Measurements from ENCODE around the gene SPATA46.

The SPATA46 gene

GRCh38 chr1:162381941-162382750 lies 5.5 kb upstream of the SPATA46 start:
- TF ChIP-seq PBX3 (CRISPR knock-in tag; IDR thresholded peaks at IDR 0.05) (no peak), ZNF202 (tag by site-specific recombination; IDR thresholded peaks at IDR 0.05; ENCODE audit: borderline replicate concordance) (no peak), ZNF140 (tag by site-specific recombination; IDR thresholded peaks at IDR 0.05) (no peak), ZNF133 (tag by site-specific recombination; IDR thresholded peaks at IDR 0.05) (no peak), ZBTB20 (tag by site-specific recombination; IDR thresholded peaks at IDR 0.05) (no peak), ZNF311 (tag by site-specific recombination; IDR thresholded peaks at IDR 0.05; ENCODE audit: borderline replicate concordance) (no peak), ZNF266 (tag by site-specific recombination; IDR thresholded peaks at IDR 0.05; ENCODE audit: low read depth) (no peak), ZNF155 (tag by site-specific recombination; IDR thresholded peaks at IDR 0.05) (no peak), ZSCAN5A (tag by site-specific recombination; IDR thresholded peaks at IDR 0.05) (no peak), ZNF175 (tag by site-specific recombination; IDR thresholded peaks at IDR 0.05) (no peak), ZNF2 (tag by site-specific recombination; IDR thresholded peaks at IDR 0.05) (no peak), PRDM4 (tag by site-specific recombination; IDR thresholded peaks at IDR 0.05) (no peak), ZNF324 (tag by site-specific recombination; IDR thresholded peaks at IDR 0.05) (no peak), ZBTB49 (tag by site-specific recombination; IDR thresholded peaks at IDR 0.05; ENCODE audit: low read depth) (no peak)
- Histone ChIP-seq H3K4me3 (ENCODE audit: low read depth, low read length) (no peak overlapping the region), H3K4me1 (ENCODE audit: control insufficient read depth, insufficient read depth, low read length) (no peaks in the 10 kb centered on the region), H3K9me3 (ENCODE audit: control insufficient read depth, insufficient read depth, low read depth, low read length) (no peaks in the 10 kb centered on the region), H3K27ac (ENCODE audit: extremely low read depth, low read depth, low read length) (no peak overlapping the region), H3K36me3 (ENCODE audit: control insufficient read depth in 2 of 2, insufficient read depth in 1 of 2, low read length in 2 of 2) (peaks cover 0 to 16% of the 10 kb centered on the region in 2 experiments; a peak in 1 of 3 replicates)
- CTCF ChIA-PET: interaction anchor here (0.5 to 1.9 kb wide), 5 partner anchors 9 to 331 kb away, joined by 3 to 8 read pairs (median 3); no protein-coding TSS in a partner anchor
- POLR2A ChIA-PET: no interaction called here

GRCh38 chr1:162381383-162381782 lies 4.7 kb upstream of the SPATA46 start, which contains the start of gene C1orf226:
Gene C1orf226 (plus strand): TSS chr1:162381728. CDS start chr1:162381902, 174 bp downstream.
- ChIA-PET CTCF (interaction anchor here (0.6 to 1.9 kb wide), 5 partner anchors 10 to 589 kb away, joined by 3 to 8 read pairs (median 3); no protein-coding TSS in a partner anchor), POLR2A (no interaction called here)
- TF ChIP-seq ZNF169 (tag by site-specific recombination; IDR thresholded peaks at IDR 0.05): no peak
- TF ChIP-seq ZBTB20 (tag by site-specific recombination; IDR thresholded peaks at IDR 0.05): no peak
- no peak for TF ChIP-seq ZNF354C (tag by site-specific recombination; IDR thresholded peaks at IDR 0.05; ENCODE audit: borderline replicate concordance, low read depth)
- TF ChIP-seq ZNF148 (tag by site-specific recombination; IDR thresholded peaks at IDR 0.05; ENCODE audit: borderline replicate concordance): no peak
- peak; percentile 94 for TF ChIP-seq KLF1 (tag by site-specific recombination; IDR thresholded peaks at IDR 0.05)
- TF ChIP-seq YY2 (tag by site-specific recombination; IDR thresholded peaks at IDR 0.05): no peak
- no peak for TF ChIP-seq ZBTB8A (tag by site-specific recombination; IDR thresholded peaks at IDR 0.05)
- H3K9me3 ChIP-seq (ENCODE audit: control insufficient read depth, insufficient read depth, low read depth, low read length): no peaks in the 10 kb centered on the region
- no peaks in the 10 kb centered on the region for H3K4me1 ChIP-seq (ENCODE audit: control insufficient read depth, insufficient read depth, low read length)
- H3K4me3 ChIP-seq (ENCODE audit: low read depth, low read length): no peak within 1 kb of the TSS
- no peak within 1 kb of the TSS for H3K27ac ChIP-seq (ENCODE audit: extremely low read depth, low read depth, low read length)
- H3K36me3 ChIP-seq (ENCODE audit: control insufficient read depth in 2 of 2, insufficient read depth in 1 of 2, low read length in 2 of 2): peaks cover 0 to 16% of the 10 kb centered on the region in 2 experiments; a peak in 1 of 3 replicates

Measured in HEK293 (cell line).